GM13977 (cell line): ENCODE results near the gene NCDN.
"Not testable (repeated sequence)": the region's sequence is repeated elsewhere in the genome, so short reads cannot be mapped to it uniquely, and the experiment has no call there.

Experiments used
- DNase-seq: peaks from one replicate; pipeline ENCODE4 v3.0.0; 2012; ENCODE audit warnings: low spot score
- in situ Hi-C: fragments of 300-500 bp; cut with MboI; formaldehyde crosslinking; loops from one replicate; pipeline ENCODE4 v1.12.0; 2022; ENCODE audit warnings: low sequenced_read_pairs, low pct_unique_long_range_greater_than_20kb, mixed read lengths, inconsistent platforms; ENCODE audit not compliant: unreplicated experiment
- TF ChIP-seq, protein P1 (sequence below): IDR thresholded peaks from 2 replicates; pipeline ENCODE4 v1.5.1; 2012; ENCODE audit warnings: mild to moderate bottlenecking, control low read depth; ENCODE audit not compliant: insufficient read depth; ENCODE audit errors: extremely low read depth, missing control alignments

NCDN gene

DNA sequence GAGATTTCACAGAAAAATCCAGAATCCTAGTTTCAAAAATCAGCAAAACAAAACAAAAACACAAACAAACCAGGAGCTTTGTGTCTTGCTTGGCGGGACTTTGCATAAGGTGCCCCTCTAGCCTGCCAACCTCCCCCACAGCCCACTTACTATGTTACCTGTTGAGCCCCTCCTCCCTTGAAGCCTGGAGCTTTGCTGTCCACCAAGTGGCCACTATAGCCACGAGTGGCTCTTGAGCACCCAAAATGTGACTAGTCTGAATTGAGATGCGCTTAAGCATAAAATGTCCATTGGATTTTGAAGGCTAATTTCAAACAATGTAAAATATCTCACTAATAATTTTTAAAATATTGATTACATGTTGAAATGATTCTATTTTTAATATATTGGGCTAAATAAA is 27.7 kb downstream of the NCDN start:
- in situ Hi-C loops, result no loop called here
- TF ChIP-seq, protein P1, sequence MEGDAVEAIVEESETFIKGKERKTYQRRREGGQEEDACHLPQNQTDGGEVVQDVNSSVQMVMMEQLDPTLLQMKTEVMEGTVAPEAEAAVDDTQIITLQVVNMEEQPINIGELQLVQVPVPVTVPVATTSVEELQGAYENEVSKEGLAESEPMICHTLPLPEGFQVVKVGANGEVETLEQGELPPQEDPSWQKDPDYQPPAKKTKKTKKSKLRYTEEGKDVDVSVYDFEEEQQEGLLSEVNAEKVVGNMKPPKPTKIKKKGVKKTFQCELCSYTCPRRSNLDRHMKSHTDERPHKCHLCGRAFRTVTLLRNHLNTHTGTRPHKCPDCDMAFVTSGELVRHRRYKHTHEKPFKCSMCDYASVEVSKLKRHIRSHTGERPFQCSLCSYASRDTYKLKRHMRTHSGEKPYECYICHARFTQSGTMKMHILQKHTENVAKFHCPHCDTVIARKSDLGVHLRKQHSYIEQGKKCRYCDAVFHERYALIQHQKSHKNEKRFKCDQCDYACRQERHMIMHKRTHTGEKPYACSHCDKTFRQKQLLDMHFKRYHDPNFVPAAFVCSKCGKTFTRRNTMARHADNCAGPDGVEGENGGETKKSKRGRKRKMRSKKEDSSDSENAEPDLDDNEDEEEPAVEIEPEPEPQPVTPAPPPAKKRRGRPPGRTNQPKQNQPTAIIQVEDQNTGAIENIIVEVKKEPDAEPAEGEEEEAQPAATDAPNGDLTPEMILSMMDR, result no peak
- no peak for DNase-seq

DNA sequence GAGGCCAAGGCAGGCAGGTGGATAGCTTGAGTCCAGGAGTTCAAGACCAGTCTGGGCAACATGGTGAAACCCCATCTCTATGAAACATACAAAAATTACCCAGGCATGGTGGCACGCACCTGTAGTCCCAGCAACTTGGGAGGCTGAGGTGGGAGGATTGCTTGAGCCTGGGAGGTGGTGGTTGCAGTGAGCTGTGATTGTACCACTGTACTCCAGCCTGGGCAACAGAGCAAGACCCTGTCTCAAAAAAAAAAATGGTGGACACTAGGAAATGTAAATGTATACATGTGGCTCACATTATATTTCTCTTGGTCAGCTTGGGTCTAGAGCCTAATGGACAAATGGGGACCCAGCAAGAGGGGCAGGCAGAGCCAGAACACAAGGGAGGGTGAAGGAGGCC is 28.2 kb downstream of the NCDN start:
- in situ Hi-C loops, DNase-seq: not testable (repeated sequence)

DNA sequence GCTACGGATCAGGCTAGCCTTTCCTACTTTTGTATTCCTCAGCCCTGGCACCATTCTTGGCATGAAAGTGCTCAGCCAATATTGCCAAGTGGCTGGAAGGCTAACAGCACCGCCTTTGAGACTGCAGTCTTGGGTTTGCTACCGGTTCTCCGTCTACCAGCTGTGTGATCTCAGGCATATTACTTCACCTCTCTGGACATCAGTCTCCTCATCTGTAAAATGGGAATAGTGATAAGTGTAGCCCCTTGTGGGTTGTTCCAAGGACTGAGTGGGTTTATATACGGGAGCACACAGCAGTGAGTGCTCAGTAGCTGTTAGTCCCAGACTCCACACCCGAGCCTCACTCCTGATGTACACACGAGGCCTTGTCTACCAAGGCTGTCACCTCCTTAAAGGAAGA is 29.2 kb downstream of the NCDN start:
- TF ChIP-seq, protein P1, result no peak
- in situ Hi-C loops, result no loop called here
- no peak for DNase-seq

DNA sequence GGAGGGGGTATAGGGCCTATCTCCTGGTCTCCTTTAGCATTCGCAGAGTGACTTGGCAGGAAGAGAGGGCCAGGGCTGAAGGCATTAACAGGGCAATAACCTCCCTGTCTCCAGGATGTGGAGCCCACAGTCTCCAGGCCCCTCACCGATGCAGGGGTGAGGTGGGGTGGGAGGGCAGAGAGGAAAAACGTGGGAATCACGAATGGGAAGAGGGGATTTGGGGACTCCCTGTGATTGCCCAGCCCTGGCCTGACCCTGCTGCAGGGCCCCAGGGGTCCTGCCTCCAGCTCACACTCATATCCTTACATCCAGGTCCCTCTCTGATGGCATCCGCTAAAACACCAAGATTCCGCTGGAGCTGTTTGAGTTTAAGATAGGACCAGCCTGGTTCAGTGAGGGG is 30.1 kb downstream of the NCDN start:
- DNase-seq, result no peak
- in situ Hi-C loops, result no loop called here
- TF ChIP-seq, protein P1, result no peak

DNA sequence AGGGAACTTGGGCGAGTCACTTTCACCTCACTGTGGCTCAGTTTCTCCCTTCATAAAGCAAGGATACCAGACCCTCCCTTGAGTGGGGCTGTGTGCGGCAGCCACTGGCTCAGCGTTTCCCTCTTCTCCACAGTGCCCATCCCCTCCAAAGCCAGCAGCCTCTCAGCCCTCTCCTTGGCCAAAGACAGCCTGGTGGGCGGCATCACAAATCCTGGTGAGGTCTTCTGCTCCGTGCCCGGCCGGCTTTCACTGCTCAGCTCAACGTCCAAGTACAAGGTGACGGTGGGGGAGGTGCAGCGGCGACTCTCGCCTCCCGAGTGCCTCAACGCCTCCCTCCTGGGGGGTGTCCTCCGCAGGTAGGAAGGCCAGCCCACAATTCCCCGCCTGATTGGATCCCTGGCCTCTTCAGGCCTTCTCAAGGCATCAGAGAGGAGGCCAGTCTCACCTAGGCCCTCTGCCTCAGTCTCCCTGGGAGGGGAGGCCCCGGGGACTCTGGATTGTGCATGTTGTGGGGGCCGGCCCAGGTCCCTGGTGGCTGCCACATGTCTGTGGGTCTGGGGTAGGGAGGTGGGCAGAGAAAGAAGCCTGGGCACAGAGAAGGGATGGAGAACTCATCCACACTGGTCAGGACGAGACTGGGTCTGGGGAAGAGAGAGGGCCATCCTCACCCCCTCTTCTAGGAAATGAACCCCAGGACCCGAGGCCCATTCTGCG is 30.8 kb downstream of the NCDN start:
- TF ChIP-seq, protein P1, result no peak
- in situ Hi-C loops, result no loop called here
- no peak for DNase-seq

DNA sequence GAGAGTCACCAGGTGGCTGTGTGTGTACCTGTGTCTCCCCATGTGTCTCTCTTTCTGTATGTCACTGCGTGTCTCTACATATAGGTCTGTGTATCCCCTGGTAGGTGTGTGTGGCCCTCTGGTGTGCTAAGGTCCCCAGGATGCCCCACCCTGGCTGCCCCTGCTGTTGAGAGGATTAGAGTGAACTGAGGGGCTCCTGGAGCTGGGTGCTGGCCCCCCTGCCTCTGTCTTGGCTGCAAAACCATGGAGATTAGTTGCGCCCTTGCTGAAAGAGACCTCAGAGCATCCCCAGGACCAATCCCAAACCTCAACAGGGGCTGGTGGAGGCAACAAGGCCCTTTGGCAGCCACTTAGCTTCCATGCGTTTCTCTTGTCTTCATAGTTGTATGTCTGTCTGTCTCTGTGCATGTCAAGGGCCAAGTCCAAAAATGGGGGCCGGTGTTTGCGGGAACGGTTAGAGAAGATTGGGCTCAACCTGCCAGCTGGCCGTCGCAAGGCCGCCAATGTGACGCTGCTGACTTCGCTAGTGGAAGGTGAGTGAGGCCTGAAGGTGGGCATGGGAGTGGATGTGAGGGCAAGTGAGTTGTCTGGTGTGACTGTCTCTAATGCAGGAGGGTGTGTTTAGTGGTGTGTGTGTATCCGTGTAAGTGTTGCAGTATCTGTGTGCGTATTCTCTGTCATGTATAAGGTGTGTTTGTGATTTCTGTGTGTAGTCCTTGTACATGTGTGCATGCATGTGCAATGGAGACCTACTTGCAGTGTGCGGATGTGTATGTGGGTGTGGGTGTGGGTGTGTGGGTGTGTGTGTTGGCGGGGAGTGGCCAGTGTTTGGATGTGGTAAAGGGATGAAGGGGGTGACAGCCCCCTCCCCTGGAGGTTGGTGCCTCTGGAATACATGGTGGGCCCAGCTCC is 32.2 kb downstream of the NCDN start:
- TF ChIP-seq, protein P1, result no peak
- DNase-seq, result no peak
- in situ Hi-C loops, result no loop called here

DNA sequence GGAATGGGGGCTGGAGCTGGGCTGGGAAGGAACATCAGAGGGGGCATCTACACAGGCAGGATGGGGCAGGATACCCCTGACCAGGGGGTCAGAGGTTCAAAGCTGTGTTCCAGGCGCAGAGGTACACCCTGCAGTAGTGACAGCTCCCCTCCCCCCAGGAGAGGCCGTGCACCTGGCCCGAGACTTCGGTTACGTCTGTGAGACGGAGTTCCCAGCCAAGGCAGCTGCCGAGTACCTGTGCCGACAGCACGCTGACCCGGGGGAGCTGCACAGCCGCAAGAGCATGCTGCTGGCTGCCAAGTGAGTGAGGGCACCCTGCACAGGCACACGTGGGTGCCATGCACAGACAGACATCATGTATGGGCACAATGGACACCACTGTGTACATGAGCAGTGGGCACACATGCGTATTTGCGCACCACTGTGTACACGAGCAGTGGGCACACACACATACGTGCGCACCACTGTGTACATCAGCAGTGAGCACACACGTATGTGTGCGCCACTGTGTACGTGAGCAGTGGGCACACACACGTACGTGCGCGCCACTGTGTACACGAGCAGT is 33.0 kb downstream of the NCDN start:
- DNase-seq, result no peak
- TF ChIP-seq, protein P1, result no peak
- in situ Hi-C loops, result no loop called here
